H1 (cell line): ENCODE measurements around the gene FBXO34. TPM values are rescaled to one million over a fixed set of nuclear protein-coding genes. Genes with fewer than 3 reads are reported as not detected.

Experiments
- CHD7 ChIP-seq: fragments of 300-600 bp; sonication (generic); IDR thresholded peaks from 2 replicates; pipeline ENCODE4 v1.7.1; 2012; ENCODE audit warnings: low read length, moderate library complexity, mild to moderate bottlenecking, inconsistent platforms; ENCODE audit not compliant: insufficient replicate concordance
- EGR1 ChIP-seq: IDR thresholded peaks from 2 replicates; pipeline ENCODE4 v1.6.1; 2011; ENCODE audit warnings: low read depth, low read length, borderline replicate concordance
- HDAC6 ChIP-seq: IDR thresholded peaks from one replicate; pipeline ENCODE4 v1.7.1; 2012; ENCODE audit warnings: low read depth, mild to moderate bottlenecking, inconsistent platforms, low read length, moderate library complexity
- KDM4A ChIP-seq: IDR thresholded peaks from one replicate; pipeline ENCODE4 v1.7.1; 2012; ENCODE audit warnings: low read depth, mild to moderate bottlenecking, moderate library complexity, low read length, inconsistent platforms; ENCODE audit not compliant: severe bottlenecking
- polyA plus RNA-seq, 7 experiments: library from polyadenylated mRNA; depleted of rRNA in 3 of 7; stranded (reverse) in 5 of 7; unstranded in 2 of 7; fragments of >200 nt in 5 of 7; fragments of 200-250 nt in 2 of 7; gene quantifications; 1 replicate in 5 of 7; 2 replicates in 1 of 7; 4 replicates in 1 of 7; pipeline versions ENCODE4 v1.2.1 to v1.2.3, GENCODE V29; 2011 to 2013; ENCODE audit warnings: missing spikeins in 2 of 7, mixed read lengths in 2 of 7
- total RNA-seq: library from RNA; stranded (reverse); fragmentation: NEBNext Ultra II Directional; extraction: Animal tissue kit (Norgen Biotek cat#: 25700); gene quantifications from 2 replicates; pipeline ENCODE4 v1.2.1, GENCODE V29; 2021

The FBXO34 gene
- total and polyA plus RNA-seq, 2 of the 8 experiments (the other 6 are each of a cell fraction or from before 2014, with no cell fraction given): 7.0 to 14.4 TPM

- TF ChIP-seq CHD7: no peak
- no peak for TF ChIP-seq HDAC6
- no peak for TF ChIP-seq EGR1
- no peak for TF ChIP-seq KDM4A
Measured at GRCh38 chr14:55323910-55324309, 52.7 kb downstream of the FBXO34 start (continued).
